ENCODE results near the gene TTC33.

TTC33 gene, protein sequence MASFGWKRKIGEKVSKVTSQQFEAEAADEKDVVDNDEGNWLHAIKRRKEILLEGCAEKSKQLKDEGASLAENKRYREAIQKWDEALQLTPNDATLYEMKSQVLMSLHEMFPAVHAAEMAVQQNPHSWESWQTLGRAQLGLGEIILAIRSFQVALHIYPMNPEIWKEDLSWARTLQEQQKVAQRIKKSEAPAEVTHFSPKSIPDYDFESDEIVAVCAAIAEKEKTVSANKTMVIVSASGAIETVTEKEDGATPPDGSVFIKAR

GRCh38 chr5:40755407-40756365 is at the start of gene TTC33:
Gene TTC33 (minus strand): TSS chr5:40755961. CDS start chr5:40747018, 8,943 bp downstream.
- Histone ChIP-seq H3K4me2 (peak within 1 kb of the TSS; percentile 66), H3K27ac (peak within 1 kb of the TSS; percentile 73), H3K79me2 (ENCODE audit: insufficient read depth, low read depth) (peaks cover 21% of the 10 kb centered on the region; the same call in 1 of the 2 replicates), H3K27me3 (ENCODE audit: insufficient read depth, low read depth) (no peaks in the 10 kb centered on the region), H3K4me1 (ENCODE audit: low read depth, poor library complexity, severe bottlenecking) (peaks cover 23% of the 10 kb centered on the region), H3K9ac (peak within 1 kb of the TSS; percentile 85), H4K20me1 (ENCODE audit: insufficient read depth) (no peaks in the 10 kb centered on the region), H3K4me3 (IDR thresholded peaks at IDR 0.05; ENCODE audit: insufficient read depth, low read depth, low read length) (peak within 1 kb of the TSS; percentile 56), H3K36me3 (ENCODE audit: insufficient read depth) (no peaks in the 10 kb centered on the region), H2AFZ (ENCODE audit: low read depth) (peak within 1 kb of the TSS; percentile 94)
- TF ChIP-seq, protein P1, sequence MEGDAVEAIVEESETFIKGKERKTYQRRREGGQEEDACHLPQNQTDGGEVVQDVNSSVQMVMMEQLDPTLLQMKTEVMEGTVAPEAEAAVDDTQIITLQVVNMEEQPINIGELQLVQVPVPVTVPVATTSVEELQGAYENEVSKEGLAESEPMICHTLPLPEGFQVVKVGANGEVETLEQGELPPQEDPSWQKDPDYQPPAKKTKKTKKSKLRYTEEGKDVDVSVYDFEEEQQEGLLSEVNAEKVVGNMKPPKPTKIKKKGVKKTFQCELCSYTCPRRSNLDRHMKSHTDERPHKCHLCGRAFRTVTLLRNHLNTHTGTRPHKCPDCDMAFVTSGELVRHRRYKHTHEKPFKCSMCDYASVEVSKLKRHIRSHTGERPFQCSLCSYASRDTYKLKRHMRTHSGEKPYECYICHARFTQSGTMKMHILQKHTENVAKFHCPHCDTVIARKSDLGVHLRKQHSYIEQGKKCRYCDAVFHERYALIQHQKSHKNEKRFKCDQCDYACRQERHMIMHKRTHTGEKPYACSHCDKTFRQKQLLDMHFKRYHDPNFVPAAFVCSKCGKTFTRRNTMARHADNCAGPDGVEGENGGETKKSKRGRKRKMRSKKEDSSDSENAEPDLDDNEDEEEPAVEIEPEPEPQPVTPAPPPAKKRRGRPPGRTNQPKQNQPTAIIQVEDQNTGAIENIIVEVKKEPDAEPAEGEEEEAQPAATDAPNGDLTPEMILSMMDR (conservative IDR thresholded peaks at IDR 0.05; ENCODE audit: low read depth, low read length), result peak; percentile 77

- H2AFZ ChIP-seq (ENCODE audit: low read depth), result no peak overlapping the region
- H4K20me1 ChIP-seq (ENCODE audit: insufficient read depth), result no peaks in the 10 kb centered on the region
- no peaks in the 10 kb centered on the region for H3K36me3 ChIP-seq (ENCODE audit: insufficient read depth)
- peaks cover 10% of the 10 kb centered on the region for H3K27me3 ChIP-seq (ENCODE audit: insufficient read depth, low read depth)
- no peak overlapping the region for H3K4me2 ChIP-seq
- no peak overlapping the region for H3K4me3 ChIP-seq (IDR thresholded peaks at IDR 0.05; ENCODE audit: insufficient read depth, low read depth, low read length)
- H3K27ac ChIP-seq, result no peak overlapping the region
- TF ChIP-seq, protein P1 (conservative IDR thresholded peaks at IDR 0.05; ENCODE audit: low read depth, low read length), result no peak
- H3K4me1 ChIP-seq (ENCODE audit: low read depth, poor library complexity, severe bottlenecking), result peaks cover 10% of the 10 kb centered on the region
- no peak overlapping the region for H3K9ac ChIP-seq
- H3K79me2 ChIP-seq (ENCODE audit: insufficient read depth, low read depth), result peaks cover 5% of the 10 kb centered on the region
These were observed 46.2 kb upstream of the TTC33 start for GRCh38 chr5:40801771-40802562.

DNA sequence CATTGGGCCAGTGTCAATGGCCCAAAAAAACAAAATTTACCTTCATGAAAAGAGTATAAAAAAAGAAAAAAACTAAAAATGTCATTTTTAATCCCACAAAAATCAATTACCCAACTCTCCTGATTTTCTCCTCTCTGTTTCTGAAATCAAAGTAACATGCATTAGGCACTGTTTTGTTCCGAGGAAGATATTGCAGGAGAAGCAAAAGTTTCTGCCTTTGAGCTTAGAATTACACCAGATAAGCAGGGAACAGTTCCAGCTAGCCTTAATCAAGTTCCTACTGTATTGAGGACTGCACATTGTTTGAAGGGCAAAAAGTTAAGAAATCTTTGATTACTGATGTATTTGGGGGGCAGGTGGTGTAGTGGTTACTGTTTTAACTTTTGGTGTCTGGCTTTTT is 43.5 kb upstream of the TTC33 start:
- peak overlapping the region; percentile 68 for H3K4me2 ChIP-seq
- no peak overlapping the region for H3K4me3 ChIP-seq (IDR thresholded peaks at IDR 0.05; ENCODE audit: insufficient read depth, low read depth, low read length)
- peaks cover 10% of the 10 kb centered on the region for H3K27me3 ChIP-seq (ENCODE audit: insufficient read depth, low read depth)
- TF ChIP-seq, protein P1 (conservative IDR thresholded peaks at IDR 0.05; ENCODE audit: low read depth, low read length), result no peak
- no peak overlapping the region for H2AFZ ChIP-seq (ENCODE audit: low read depth)
- H3K36me3 ChIP-seq (ENCODE audit: insufficient read depth), result no peaks in the 10 kb centered on the region
- no peaks in the 10 kb centered on the region for H4K20me1 ChIP-seq (ENCODE audit: insufficient read depth)
- H3K27ac ChIP-seq, result no peak overlapping the region
- H3K4me1 ChIP-seq (ENCODE audit: low read depth, poor library complexity, severe bottlenecking), result peaks cover 16% of the 10 kb centered on the region
- no peak overlapping the region; the same call in 1 of the 2 replicates for H3K9ac ChIP-seq
- H3K79me2 ChIP-seq (ENCODE audit: insufficient read depth, low read depth), result peaks cover 32% of the 10 kb centered on the region

- no peak overlapping the region for H3K27ac ChIP-seq
- TF ChIP-seq, protein P1 (conservative IDR thresholded peaks at IDR 0.05; ENCODE audit: low read depth, low read length), result no peak
These were observed 43.0 kb upstream of the TTC33 start for GRCh38 chr5:40798801-40799210.

More at GRCh38 chr5:40798801-40799210, 43.0 kb upstream of the TTC33 start:
- Histone ChIP-seq H3K36me3 (ENCODE audit: insufficient read depth) (no peaks in the 10 kb centered on the region), H4K20me1 (ENCODE audit: insufficient read depth) (no peaks in the 10 kb centered on the region), H3K79me2 (ENCODE audit: insufficient read depth, low read depth) (peaks cover 37% of the 10 kb centered on the region), H2AFZ (ENCODE audit: low read depth) (peak overlapping the region; percentile 99), H3K4me1 (ENCODE audit: low read depth, poor library complexity, severe bottlenecking) (peaks cover 16% of the 10 kb centered on the region), H3K4me3 (IDR thresholded peaks at IDR 0.05; ENCODE audit: insufficient read depth, low read depth, low read length) (no peak overlapping the region), H3K9ac (peak overlapping the region; percentile 49; the same call in 1 of the 2 replicates), H3K27me3 (ENCODE audit: insufficient read depth, low read depth) (peaks cover 10% of the 10 kb centered on the region), H3K4me2 (peak overlapping the region; percentile 68)

Data from KMS-11 (cell line).